Fibroblast of lung (primary cell): ENCODE measurements around the gene LSMEM2. TPM values are rescaled to one million over a fixed set of nuclear protein-coding genes. Genes with fewer than 3 reads are reported as not detected.

ENCODE experiments used
- DNase-seq, 2 donors: peaks; one replicate each; pipeline versions ENCODE4 v3.0.0 to v3.0.0-alpha.2; 2010; ENCODE audit warnings: low read depth in 2 of 2
- H2AFZ ChIP-seq: 2 replicates; pipeline ENCODE4 v1.5.1; 2012; ENCODE audit warnings: low read length, control low read depth, inconsistent platforms
- H3K27ac ChIP-seq: 2 replicates; pipeline ENCODE4 v1.5.1; 2011; ENCODE audit warnings: low read length, control low read depth; ENCODE audit not compliant: insufficient read depth
- H3K27me3 ChIP-seq: 2 replicates; pipeline ENCODE4 v1.5.1; 2011; ENCODE audit warnings: mild to moderate bottlenecking, low read length; ENCODE audit not compliant: control insufficient read depth, insufficient read depth
- H3K36me3 ChIP-seq: 2 replicates; pipeline ENCODE4 v1.5.1; 2011; ENCODE audit warnings: low read length; ENCODE audit not compliant: control insufficient read depth, insufficient read depth
- H3K4me1 ChIP-seq: 2 replicates; pipeline ENCODE4 v1.5.1; 2011; ENCODE audit warnings: low read length; ENCODE audit not compliant: control insufficient read depth, insufficient read depth; ENCODE audit errors: extremely low read depth
- H3K4me2 ChIP-seq: 2 replicates; pipeline ENCODE4 v1.5.1; 2011; ENCODE audit warnings: low read length, control low read depth; ENCODE audit not compliant: insufficient read depth; ENCODE audit errors: extremely low read depth
- H3K4me3 ChIP-seq, 4 experiments: fragments of 200-600 bp in 1 of 4; sonication (generic) in 1 of 4; replicated peaks in 1 of 4; 2 replicates each; pipeline ENCODE4 v1.5.1; 2011 to 2016; ENCODE audit warnings: low read length in 4 of 4, low read depth in 3 of 4, mild to moderate bottlenecking in 3 of 4, control low read depth in 2 of 4, inconsistent platforms in 1 of 4, mixed read lengths in 1 of 4; ENCODE audit not compliant: insufficient read depth in 1 of 4; ENCODE audit errors: control extremely low read depth in 1 of 4
- H3K79me2 ChIP-seq: 2 replicates; pipeline ENCODE4 v1.5.1; 2012; ENCODE audit warnings: mild to moderate bottlenecking, low read length, inconsistent platforms; ENCODE audit not compliant: control insufficient read depth, insufficient read depth
- H3K9ac ChIP-seq: 2 replicates; pipeline ENCODE4 v1.5.1; 2011; ENCODE audit warnings: mild to moderate bottlenecking, low read length, control low read depth; ENCODE audit not compliant: insufficient read depth
- H3K9me3 ChIP-seq: 2 replicates; pipeline ENCODE4 v1.5.1; 2012; ENCODE audit warnings: low read depth, low read length; ENCODE audit not compliant: control insufficient read depth, insufficient read depth
- H4K20me1 ChIP-seq: 2 replicates; pipeline ENCODE4 v1.5.1; 2011; ENCODE audit warnings: low read length; ENCODE audit not compliant: control insufficient read depth, insufficient read depth; ENCODE audit errors: extremely low read depth
- CTCF ChIP-seq, 2 donors: IDR thresholded peaks in 1 of 2; conservative IDR thresholded peaks in 1 of 2; 1 replicate in 1 of 2; 2 replicates in 1 of 2; pipeline ENCODE4 v1.5.1; 2011 to 2012; ENCODE audit warnings: low read length in 2 of 2, control low read depth in 1 of 2, inconsistent platforms in 1 of 2, low read depth in 1 of 2, mild to moderate bottlenecking in 1 of 2
- EZH2 ChIP-seq: IDR thresholded peaks from 2 replicates; pipeline ENCODE4 v1.5.1; 2012; ENCODE audit warnings: low read length, control low read depth, mild to moderate bottlenecking; ENCODE audit errors: missing control alignments
- polyA plus RNA-seq, 2 donors: library from polyadenylated mRNA; depleted of rRNA in 1 of 2; stranded (reverse) in 1 of 2; unstranded in 1 of 2; fragments of >200 nt; gene quantifications; 2 replicates each; pipeline ENCODE4 v1.2.1, GENCODE V29; 2011 to 2012; ENCODE audit warnings: missing spikeins in 1 of 2
- total RNA-seq: library from RNA; depleted of rRNA; stranded (reverse); fragments of >200 nt; gene quantifications from 2 replicates; pipeline ENCODE4 v1.2.1, GENCODE V29; 2014

The LSMEM2 gene
- total and polyA plus RNA-seq, 2 donors (not counting 1 experiment from before 2014, with no cell fraction given), result not detected

GRCh38 chr3:50294089-50294488, 15.2 kb downstream of the LSMEM2 start:
- peaks cover 9% of the 10 kb centered on the region for H3K4me1 ChIP-seq

GRCh38 chr3:50294492-50295403, 15.9 kb downstream of the LSMEM2 start:
- H3K27ac ChIP-seq, result no peak overlapping the region
- no peak for DNase-seq
- H3K27me3 ChIP-seq, result no peaks in the 10 kb centered on the region
- H3K36me3 ChIP-seq, result peaks cover 6% of the 10 kb centered on the region
- H3K4me2 ChIP-seq, result no peak overlapping the region
- no peak overlapping the region for H3K4me3 ChIP-seq
- no peak overlapping the region for H3K9ac ChIP-seq
- H2AFZ ChIP-seq, result no peak overlapping the region
- H3K9me3 ChIP-seq, result no peaks in the 10 kb centered on the region
- no peak for TF ChIP-seq CTCF (conservative IDR thresholded peaks at IDR 0.05 in 1 of 2, IDR thresholded peaks at IDR 0.05 in 1 of 2; ENCODE audit: low read depth in 1 of 2, low read length in 2 of 2)
- H3K4me1 ChIP-seq, result peaks cover 11% of the 10 kb centered on the region
- peaks cover 19% of the 10 kb centered on the region for H3K79me2 ChIP-seq
- H4K20me1 ChIP-seq, result no peaks in the 10 kb centered on the region

More at GRCh38 chr3:50294089-50294488, 15.2 kb downstream of the LSMEM2 start:
- TF ChIP-seq EZH2 (no peak), CTCF (conservative IDR thresholded peaks at IDR 0.05 in 1 of 2, IDR thresholded peaks at IDR 0.05 in 1 of 2; ENCODE audit: low read depth in 1 of 2, low read length in 2 of 2) (no peak)
- Histone ChIP-seq H3K4me3 (no peak overlapping the region), H3K79me2 (peaks cover 19% of the 10 kb centered on the region), H3K27me3 (no peaks in the 10 kb centered on the region), H4K20me1 (no peaks in the 10 kb centered on the region), H3K27ac (no peak overlapping the region), H3K9ac (no peak overlapping the region), H3K4me2 (no peak overlapping the region), H2AFZ (no peak overlapping the region), H3K36me3 (peaks cover 11% of the 10 kb centered on the region), H3K9me3 (no peaks in the 10 kb centered on the region)
- DNase-seq, result no peak

DNA sequence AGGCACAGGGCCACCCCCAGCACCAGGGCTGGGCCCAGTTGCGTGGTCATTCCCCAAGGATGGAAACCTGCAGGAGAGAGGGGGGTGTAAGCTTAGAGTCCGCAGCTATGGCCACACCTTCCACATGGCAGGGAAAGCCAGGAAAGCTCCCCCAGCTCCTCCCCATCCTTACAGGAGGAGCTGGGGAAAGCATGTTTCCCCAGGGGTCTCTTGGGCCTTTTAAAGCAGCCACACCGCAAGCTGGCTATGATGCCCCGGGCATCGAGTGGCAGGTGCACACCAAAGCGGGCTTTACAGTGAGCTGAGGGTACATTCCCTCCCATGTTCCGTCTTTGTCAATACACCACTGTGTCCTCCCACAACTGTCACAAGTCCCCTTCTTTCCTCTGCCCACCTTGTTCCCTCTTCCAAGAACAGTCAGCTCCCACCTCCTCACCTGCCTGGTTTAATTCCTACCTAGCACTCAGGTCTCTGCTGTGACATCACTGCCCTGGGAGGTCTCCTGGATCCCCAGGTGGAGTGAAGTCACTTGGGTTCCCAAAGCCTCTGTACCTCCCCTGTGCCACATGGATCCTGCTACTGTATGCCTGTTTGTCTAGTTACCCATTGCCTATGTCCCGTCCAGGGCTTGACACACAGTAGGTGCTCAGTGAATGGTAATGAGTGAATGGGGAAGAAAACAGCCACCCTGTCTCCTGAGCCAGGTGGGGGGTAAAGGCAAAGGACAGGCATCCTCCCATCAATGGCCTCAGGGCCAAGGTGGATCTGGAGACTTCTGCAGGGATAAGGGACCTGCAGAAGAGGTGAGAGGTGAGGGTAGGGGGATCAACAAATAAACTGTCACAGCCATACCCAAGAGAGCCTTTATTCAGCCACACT, 16.9 kb downstream of the LSMEM2 start:
- Histone ChIP-seq H3K4me2 (no peak overlapping the region), H3K27ac (no peak overlapping the region), H2AFZ (no peak overlapping the region), H3K36me3 (peaks cover 2% of the 10 kb centered on the region), H3K79me2 (peaks cover 11% of the 10 kb centered on the region), H4K20me1 (no peaks in the 10 kb centered on the region), H3K4me1 (peaks cover 20% of the 10 kb centered on the region), H3K4me3 (no peak overlapping the region), H3K27me3 (no peaks in the 10 kb centered on the region), H3K9ac (no peak overlapping the region), H3K9me3 (no peaks in the 10 kb centered on the region)
- no peak for DNase-seq
- TF ChIP-seq CTCF (conservative IDR thresholded peaks at IDR 0.05 in 1 of 2, IDR thresholded peaks at IDR 0.05 in 1 of 2; ENCODE audit: low read depth in 1 of 2, low read length in 2 of 2) (no peak), EZH2 (no peak)
